HG02973 (cell line): Measurements from ENCODE around the gene GRN.

Experiments used
- ATAC-seq: cut with Tn5 transposase; IDR thresholded peaks from one replicate; pipeline ENCODE4 v1.9.1; 2021; ENCODE audit warnings: moderate library complexity; ENCODE audit not compliant: unreplicated experiment

Gene GRN

GRCh38 chr17:44344939-44345453 is at the start of gene GRN:
Gene GRN (plus strand): TSS chr17:44345302. CDS start chr17:44349165, 3,863 bp downstream.
- peak; percentile 43 for ATAC-seq

GRCh38 chr17:44297975-44298374 is 47.1 kb upstream of the GRN start:
- ATAC-seq: no peak

- ATAC-seq: no peak
These were observed 40.5 kb upstream of the GRN start for GRCh38 chr17:44304651-44305050.

GRCh38 chr17:44307387-44308186 is 37.5 kb upstream of the GRN start:
- ATAC-seq: no peak

- ATAC-seq: no peak
These were observed 36.7 kb upstream of the GRN start, which contains the start of gene RUNDC3A for GRCh38 chr17:44308320-44308818. Gene RUNDC3A (plus strand): TSS chr17:44308601. CDS start chr17:44308833, 232 bp downstream.

GRCh38 chr17:44308865-44309264 is 36.2 kb upstream of the GRN start:
- ATAC-seq: no peak

- no peak for ATAC-seq
These were observed 35.6 kb upstream of the GRN start for GRCh38 chr17:44309472-44309871.

- no peak for ATAC-seq
These were observed 34.9 kb upstream of the GRN start for GRCh38 chr17:44310188-44310587.

GRCh38 chr17:44310609-44311376 is 34.3 kb upstream of the GRN start:
- no peak for ATAC-seq

GRCh38 chr17:44311562-44312181 is 33.4 kb upstream of the GRN start:
- ATAC-seq: no peak

- ATAC-seq: no peak
These were observed 32.6 kb upstream of the GRN start for GRCh38 chr17:44312396-44313104.

- no peak for ATAC-seq
These were observed 31.1 kb upstream of the GRN start for GRCh38 chr17:44314031-44314430.

- no peak for ATAC-seq
These were observed 30.6 kb upstream of the GRN start for GRCh38 chr17:44314524-44314868.

- ATAC-seq: no peak
These were observed 30.0 kb upstream of the GRN start for GRCh38 chr17:44314869-44315661.

- no peak for ATAC-seq
These were observed 29.1 kb upstream of the GRN start for GRCh38 chr17:44315760-44316731.

- no peak for ATAC-seq
These were observed 27.6 kb upstream of the GRN start for GRCh38 chr17:44317545-44317944.

- ATAC-seq: no peak
These were observed 26.8 kb upstream of the GRN start for GRCh38 chr17:44318077-44318892.

- no peak for ATAC-seq
These were observed 25.0 kb upstream of the GRN start for GRCh38 chr17:44320066-44320465.
